ENCODE measurements around the gene NELFA. TPM values are rescaled to one million over a fixed set of nuclear protein-coding genes. Genes with fewer than 3 reads are reported as not detected.

The NELFA gene
- total and polyA plus RNA-seq, 2 of the 4 experiments (the other 2 are of a cell fraction) = 4.3 to 21.9 TPM

- H3K4ac ChIP-seq (ENCODE audit: low read depth, low read length) = no peak overlapping the region
- no peak overlapping the region for H3K18ac ChIP-seq (ENCODE audit: low read depth, low read length)
- dilution Hi-C loops (cut with HindIII; ENCODE audit: low sequenced_read_pairs, unreplicated experiment) (no loop called here), in situ Hi-C loops (cut with MboI; ENCODE audit: low sequenced_read_pairs) (no loop called here), intact Hi-C loops (cut with micrococcal nuclease) (no loop called here)
- H3K9me3 ChIP-seq (ENCODE audit: control insufficient read depth, insufficient read depth, low read length) = no peaks in the 10 kb centered on the region
- no peak overlapping the region for H3K56ac ChIP-seq (ENCODE audit: extremely low read depth, insufficient read depth, low read length)
- H4K91ac ChIP-seq (ENCODE audit: insufficient read depth, low read depth, low read length) = no peak overlapping the region
- peak overlapping the region; percentile 85 for H2AK9ac ChIP-seq (replicated peaks; ENCODE audit: low read depth, low read length, poor library complexity)
- no peak overlapping the region for H2AK5ac ChIP-seq (ENCODE audit: low read depth, low read length)
- no peak overlapping the region for H2BK120ac ChIP-seq (ENCODE audit: low read depth, low read length)
- no peaks in the 10 kb centered on the region for H3K4me1 ChIP-seq (ENCODE audit: control insufficient read depth, insufficient read depth, low read length)
- H3K9ac ChIP-seq (ENCODE audit: low read depth, low read length) = no peak overlapping the region
- H4K8ac ChIP-seq (ENCODE audit: low read depth in 2 of 2, low read length in 2 of 2) = no peak overlapping the region
- H3K36me3 ChIP-seq (ENCODE audit: control insufficient read depth, insufficient read depth, low read length) = peaks cover 67% of the 10 kb centered on the region
- no peak overlapping the region for H3K27ac ChIP-seq (ENCODE audit: insufficient read depth, low read length)
- 96% methylated on average over 17 of the region's 19 CpGs; no CpG with 5 or more reads in 1 of the 2 experiments for WGBS, 2 experiments (ENCODE audit: extremely low coverage in 2 of 2, insufficient read length in 1 of 2)
- no peak for ATAC-seq (ENCODE audit: low read depth)
- H2AFZ ChIP-seq (replicated peaks; ENCODE audit: low read length, poor library complexity) = no peak overlapping the region
- ChIA-PET POLR2A (ENCODE audit: unreplicated experiment) (interaction anchor here (0.7 kb wide), 1 partner anchor 417 kb away, joined by 6 read pairs; no protein-coding TSS in a partner anchor), CTCF (no interaction called here)
- no peak overlapping the region for H2BK15ac ChIP-seq (ENCODE audit: low read depth, low read length)
- no peaks in the 10 kb centered on the region for H3K27me3 ChIP-seq (ENCODE audit: control insufficient read depth, insufficient read depth, low read length)
- no peak for DNase-seq
- TF ChIP-seq USF2 (IDR thresholded peaks at IDR 0.05; ENCODE audit: low read depth, low read length) = no peak
- TF ChIP-seq CEBPB (IDR thresholded peaks at IDR 0.05; ENCODE audit: low read depth, low read length) = no peak
- no peak for TF ChIP-seq RCOR1 (IDR thresholded peaks at IDR 0.05; ENCODE audit: insufficient replicate concordance, low read length)
- TF ChIP-seq MAZ (IDR thresholded peaks at IDR 0.05; ENCODE audit: borderline replicate concordance, low read depth, low read length) = no peak
- no peak for TF ChIP-seq SMC3 (IDR thresholded peaks at IDR 0.05; ENCODE audit: low read depth, low read length)
- no peak for TF ChIP-seq RFX5 (IDR thresholded peaks at IDR 0.05; ENCODE audit: low read depth, low read length)
- no peak for TF ChIP-seq FOS (IDR thresholded peaks at IDR 0.05; ENCODE audit: low read depth, low read length)
- no peak overlapping the region for H2BK20ac ChIP-seq (ENCODE audit: low read depth, low read length)
- no peak overlapping the region for H4K5ac ChIP-seq (ENCODE audit: low read depth, low read length)
- no peak overlapping the region for H3K14ac ChIP-seq (replicated peaks; ENCODE audit: low read depth, low read length)
- no TSS peak for BruUV-seq (replicated peaks)
- H3K9me1 ChIP-seq (ENCODE audit: insufficient read depth, low read length) = peaks cover 8% of the 10 kb centered on the region
- H3K4me2 ChIP-seq (ENCODE audit: low read depth, low read length) = no peak overlapping the region
- peaks cover 10% of the 10 kb centered on the region for H4K20me1 ChIP-seq (ENCODE audit: insufficient read depth, low read length)
- no peak overlapping the region for H3K4me3 ChIP-seq (ENCODE audit: insufficient read depth, low read depth, low read length)
- H3K23ac ChIP-seq (ENCODE audit: low read depth, low read length) = no peak overlapping the region
- H3K79me1 ChIP-seq (ENCODE audit: low read depth in 1 of 2, low read length in 2 of 2) = peaks cover 4 to 12% of the 10 kb centered on the region in 2 experiments; a peak in 3 of 4 replicates
- no peak overlapping the region for H2BK5ac ChIP-seq (ENCODE audit: low read depth, low read length, poor library complexity, severe bottlenecking)
These were observed 21.5 kb downstream of the NELFA start for GRCh38 chr4:1987296-1987695.
